BLaER1 (cell line): ENCODE data around the gene CHI3L1.

ENCODE experiments used
- H3K27ac ChIP-seq: shearing (Covaris generic); formaldehyde crosslinking; 2 replicates; pipeline ENCODE4 v1.8.1; 2022
- H3K27me3 ChIP-seq: shearing (Covaris generic); formaldehyde crosslinking; 2 replicates; pipeline ENCODE4 v1.8.1; 2022
- H3K36me3 ChIP-seq: shearing (Covaris generic); formaldehyde crosslinking; 2 replicates; pipeline ENCODE4 v1.8.1; 2022
- H3K4me1 ChIP-seq: shearing (Covaris generic); formaldehyde crosslinking; 2 replicates; pipeline ENCODE4 v1.8.1; 2022
- H3K4me2 ChIP-seq: shearing (Covaris generic); formaldehyde crosslinking; 2 replicates; pipeline ENCODE4 v1.8.1; 2022
- H3K4me3 ChIP-seq: shearing (Covaris generic); formaldehyde crosslinking; 2 replicates; pipeline ENCODE4 v1.8.1; 2022
- H3K9ac ChIP-seq: shearing (Covaris generic); formaldehyde crosslinking; 2 replicates; pipeline ENCODE4 v1.8.1; 2022
- H3K9me3 ChIP-seq: shearing (Covaris generic); formaldehyde crosslinking; 2 replicates; pipeline ENCODE4 v1.8.1; 2022
- H4K20me1 ChIP-seq: shearing (Covaris generic); formaldehyde crosslinking; 2 replicates; pipeline ENCODE4 v1.8.1; 2022
- Cebpa-rat ChIP-seq: shearing (Covaris generic); IDR thresholded peaks from 2 replicates; pipeline ENCODE4 v1.8.1; 2022

Gene CHI3L1

GRCh38 chr1:203196371-203196770 is 9.9 kb upstream of the CHI3L1 start:
- Histone ChIP-seq H3K27ac (no peak overlapping the region), H3K27me3 (no peaks in the 10 kb centered on the region), H3K4me1 (peaks cover 19% of the 10 kb centered on the region), H4K20me1 (no peaks in the 10 kb centered on the region), H3K9ac (no peak overlapping the region), H3K4me3 (no peak overlapping the region), H3K9me3 (no peaks in the 10 kb centered on the region), H3K36me3 (no peaks in the 10 kb centered on the region), H3K4me2 (no peak overlapping the region)
- no peak for TF ChIP-seq Cebpa-rat

GRCh38 chr1:203190949-203191348 is 4.4 kb upstream of the CHI3L1 start:
- peaks cover 31% of the 10 kb centered on the region for H3K4me1 ChIP-seq
- TF ChIP-seq Cebpa-rat: no peak
- no peak overlapping the region for H3K9ac ChIP-seq

GRCh38 chr1:203189951-203190352 is 3.4 kb upstream of the CHI3L1 start:
- H3K4me3 ChIP-seq: no peak overlapping the region
- H3K4me1 ChIP-seq: peaks cover 40% of the 10 kb centered on the region
- H3K4me2 ChIP-seq: no peak overlapping the region
- TF ChIP-seq Cebpa-rat: no peak
- no peaks in the 10 kb centered on the region for H3K36me3 ChIP-seq
- H3K27ac ChIP-seq: no peak overlapping the region
- H3K9ac ChIP-seq: no peak overlapping the region
- no peaks in the 10 kb centered on the region for H3K27me3 ChIP-seq
- no peaks in the 10 kb centered on the region for H4K20me1 ChIP-seq
- no peaks in the 10 kb centered on the region for H3K9me3 ChIP-seq

More at GRCh38 chr1:203190949-203191348, 4.4 kb upstream of the CHI3L1 start:
- Histone ChIP-seq H3K9me3 (no peaks in the 10 kb centered on the region), H3K4me2 (no peak overlapping the region), H3K4me3 (no peak overlapping the region), H3K27ac (no peak overlapping the region), H3K27me3 (no peaks in the 10 kb centered on the region), H3K36me3 (no peaks in the 10 kb centered on the region), H4K20me1 (no peaks in the 10 kb centered on the region)

GRCh38 chr1:203188686-203189232 is 2.3 kb upstream of the CHI3L1 start:
- no peak overlapping the region for H3K4me3 ChIP-seq
- no peaks in the 10 kb centered on the region for H3K36me3 ChIP-seq
- no peak overlapping the region for H3K27ac ChIP-seq
- no peak for TF ChIP-seq Cebpa-rat
- H4K20me1 ChIP-seq: no peaks in the 10 kb centered on the region
- peaks cover 47% of the 10 kb centered on the region for H3K4me1 ChIP-seq
- H3K4me2 ChIP-seq: no peak overlapping the region
- no peak overlapping the region for H3K9ac ChIP-seq
- H3K9me3 ChIP-seq: no peaks in the 10 kb centered on the region
- H3K27me3 ChIP-seq: no peaks in the 10 kb centered on the region

GRCh38 chr1:203187689-203188264 is 1.3 kb upstream of the CHI3L1 start:
- Histone ChIP-seq H3K9ac (no peak overlapping the region), H3K27ac (no peak overlapping the region), H3K9me3 (no peaks in the 10 kb centered on the region), H3K4me3 (no peak overlapping the region), H3K4me2 (peak overlapping the region; percentile 74), H3K4me1 (peaks cover 47% of the 10 kb centered on the region), H3K27me3 (no peaks in the 10 kb centered on the region), H3K36me3 (no peaks in the 10 kb centered on the region), H4K20me1 (no peaks in the 10 kb centered on the region)
- no peak for TF ChIP-seq Cebpa-rat

- no peak overlapping the region; the same call in 1 of the 2 replicates for H3K9ac ChIP-seq
- H3K4me1 ChIP-seq: peaks cover 52% of the 10 kb centered on the region
- no peaks in the 10 kb centered on the region for H3K27me3 ChIP-seq
- no peaks in the 10 kb centered on the region for H4K20me1 ChIP-seq
- 0 out of 2 replicates have a peak overlapping the region, but pooled peaks have one; percentile 20 for H3K27ac ChIP-seq
- H3K36me3 ChIP-seq: no peaks in the 10 kb centered on the region
- H3K4me3 ChIP-seq: no peak overlapping the region
- TF ChIP-seq Cebpa-rat: no peak
- peak overlapping the region; percentile 74 for H3K4me2 ChIP-seq
- no peaks in the 10 kb centered on the region for H3K9me3 ChIP-seq
These were observed 791 bp upstream of the CHI3L1 start for GRCh38 chr1:203187304-203187685.

GRCh38 chr1:203186091-203186445 is 436 bp downstream of the CHI3L1 start:
- H3K4me3 ChIP-seq: no peak overlapping the region
- H3K4me1 ChIP-seq: peaks cover 64% of the 10 kb centered on the region
- H3K4me2 ChIP-seq: peak overlapping the region; percentile 74; the same call in 1 of the 2 replicates
- H3K9ac ChIP-seq: no peak overlapping the region
- no peak overlapping the region for H3K27ac ChIP-seq
- no peaks in the 10 kb centered on the region for H4K20me1 ChIP-seq
- no peaks in the 10 kb centered on the region for H3K36me3 ChIP-seq
- no peak for TF ChIP-seq Cebpa-rat
- no peaks in the 10 kb centered on the region for H3K27me3 ChIP-seq
- no peaks in the 10 kb centered on the region for H3K9me3 ChIP-seq

GRCh38 chr1:203185585-203185984 is 919 bp downstream of the CHI3L1 start:
- H4K20me1 ChIP-seq: no peaks in the 10 kb centered on the region
- no peak for TF ChIP-seq Cebpa-rat
- no peaks in the 10 kb centered on the region for H3K9me3 ChIP-seq
- peaks cover 68% of the 10 kb centered on the region for H3K4me1 ChIP-seq
- peak overlapping the region; percentile 74 for H3K4me2 ChIP-seq
- H3K9ac ChIP-seq: no peak overlapping the region
- no peaks in the 10 kb centered on the region for H3K36me3 ChIP-seq
- H3K27me3 ChIP-seq: no peaks in the 10 kb centered on the region
- H3K27ac ChIP-seq: no peak overlapping the region
- no peak overlapping the region for H3K4me3 ChIP-seq

- H3K4me2 ChIP-seq: peak overlapping the region; percentile 74
These were observed 1.4 kb downstream of the CHI3L1 start for GRCh38 chr1:203185061-203185461.

GRCh38 chr1:203184467-203184866 is 2.0 kb downstream of the CHI3L1 start:
- H3K36me3 ChIP-seq: no peaks in the 10 kb centered on the region
- H3K4me2 ChIP-seq: no peak overlapping the region
- H3K9ac ChIP-seq: no peak overlapping the region
- no peaks in the 10 kb centered on the region for H3K9me3 ChIP-seq
- H4K20me1 ChIP-seq: no peaks in the 10 kb centered on the region
- no peaks in the 10 kb centered on the region for H3K27me3 ChIP-seq
- H3K4me3 ChIP-seq: no peak overlapping the region
- no peak overlapping the region for H3K27ac ChIP-seq
- H3K4me1 ChIP-seq: peaks cover 68% of the 10 kb centered on the region
- TF ChIP-seq Cebpa-rat: no peak

More at GRCh38 chr1:203185061-203185461, 1.4 kb downstream of the CHI3L1 start:
- no peak for TF ChIP-seq Cebpa-rat
- peaks cover 68% of the 10 kb centered on the region for H3K4me1 ChIP-seq
- H3K27ac ChIP-seq: no peak overlapping the region
- H4K20me1 ChIP-seq: no peaks in the 10 kb centered on the region
- H3K4me3 ChIP-seq: no peak overlapping the region
- H3K9ac ChIP-seq: no peak overlapping the region
- H3K9me3 ChIP-seq: no peaks in the 10 kb centered on the region
- H3K27me3 ChIP-seq: no peaks in the 10 kb centered on the region
- no peaks in the 10 kb centered on the region for H3K36me3 ChIP-seq

- H3K4me2 ChIP-seq: no peak overlapping the region
- H3K36me3 ChIP-seq: no peaks in the 10 kb centered on the region
- H3K4me1 ChIP-seq: peaks cover 75% of the 10 kb centered on the region
- no peak overlapping the region for H3K9ac ChIP-seq
- H3K27ac ChIP-seq: no peak overlapping the region
- TF ChIP-seq Cebpa-rat: no peak
- no peaks in the 10 kb centered on the region for H3K9me3 ChIP-seq
- no peaks in the 10 kb centered on the region for H4K20me1 ChIP-seq
- H3K4me3 ChIP-seq: no peak overlapping the region
- no peaks in the 10 kb centered on the region for H3K27me3 ChIP-seq
These were observed 2.7 kb downstream of the CHI3L1 start for GRCh38 chr1:203183828-203184227.
